Measurements from ENCODE around the gene JDP2.

JDP2 gene

DNA sequence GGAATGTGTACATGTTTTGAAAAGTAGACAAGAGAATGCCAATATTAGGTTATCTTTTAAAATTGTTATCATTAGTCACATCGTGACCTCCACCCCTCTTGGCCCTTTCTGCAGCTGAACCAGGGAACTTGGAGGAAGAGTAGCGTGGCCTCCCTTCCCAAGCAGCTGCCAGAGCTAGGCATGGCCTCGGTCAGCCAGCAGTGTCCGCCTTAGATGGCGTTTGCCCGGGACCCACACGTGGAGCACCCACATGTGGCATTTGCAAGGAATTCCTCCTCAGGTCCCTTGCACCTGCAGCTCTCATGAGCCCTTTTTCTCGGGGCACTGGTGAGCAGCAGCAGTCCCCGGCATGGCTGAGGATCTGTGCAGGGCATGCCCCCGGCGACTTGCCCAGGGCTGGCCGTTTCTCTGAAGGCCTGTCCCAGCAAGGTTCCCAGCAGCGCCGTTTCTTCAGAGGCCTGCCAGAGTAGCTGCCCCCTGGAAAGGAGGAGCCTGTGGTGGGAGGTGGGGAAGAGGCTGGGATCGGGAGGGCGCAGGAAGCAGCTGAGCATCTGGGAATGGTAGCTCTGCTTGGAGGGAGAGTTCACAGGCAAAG is 10.8 kb downstream of the JDP2 start:
- DNase-seq: no peak

DNA sequence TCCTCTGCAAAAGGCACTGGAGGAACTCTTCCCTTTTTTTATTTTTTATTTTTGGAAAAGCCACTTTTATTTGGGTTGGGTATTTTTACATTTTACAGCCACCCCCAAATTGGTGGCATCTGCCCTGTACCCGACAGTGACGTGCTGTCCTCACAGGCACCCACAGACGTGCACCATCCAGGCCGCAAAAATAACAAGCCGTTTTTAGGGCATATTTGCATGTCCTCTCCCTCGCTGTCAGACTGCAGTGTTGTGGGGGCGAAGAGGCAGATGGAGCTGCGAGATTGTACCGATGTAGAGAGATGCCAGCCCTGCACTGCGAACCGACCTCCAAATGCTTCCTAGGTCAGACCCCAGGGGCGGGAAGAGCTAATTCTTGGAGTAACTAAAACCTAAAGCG is 12.2 kb downstream of the JDP2 start:
- no peak for DNase-seq

GRCh38 chr14:75440733-75441477 is 13.1 kb downstream of the JDP2 start:
- no peak for DNase-seq

DNA sequence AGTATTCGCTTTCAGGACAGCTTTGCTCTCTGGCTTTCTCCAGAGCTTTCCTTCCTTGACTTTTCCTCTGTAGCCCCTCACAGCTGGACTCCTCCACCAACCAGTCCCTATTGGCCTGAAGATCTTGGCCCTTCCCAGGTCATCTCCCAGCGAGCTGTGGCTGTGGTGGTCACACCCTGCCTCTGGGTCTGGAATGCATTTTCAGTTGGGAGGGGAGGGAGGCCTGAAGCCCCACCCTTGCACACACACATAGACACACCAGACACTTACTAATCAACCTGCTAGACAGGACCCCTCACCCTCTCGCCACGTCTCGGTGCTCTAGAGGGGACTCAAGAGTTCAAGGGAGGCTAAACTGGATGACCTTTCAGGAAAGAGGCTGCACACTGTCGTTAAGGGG is 13.9 kb downstream of the JDP2 start:
- no peak for DNase-seq

GRCh38 chr14:75442166-75442565 is 14.3 kb downstream of the JDP2 start:
- no peak for DNase-seq

- DNase-seq: no peak
Observed at GRCh38 chr14:75442642-75443041, 14.8 kb downstream of the JDP2 start.

DNA sequence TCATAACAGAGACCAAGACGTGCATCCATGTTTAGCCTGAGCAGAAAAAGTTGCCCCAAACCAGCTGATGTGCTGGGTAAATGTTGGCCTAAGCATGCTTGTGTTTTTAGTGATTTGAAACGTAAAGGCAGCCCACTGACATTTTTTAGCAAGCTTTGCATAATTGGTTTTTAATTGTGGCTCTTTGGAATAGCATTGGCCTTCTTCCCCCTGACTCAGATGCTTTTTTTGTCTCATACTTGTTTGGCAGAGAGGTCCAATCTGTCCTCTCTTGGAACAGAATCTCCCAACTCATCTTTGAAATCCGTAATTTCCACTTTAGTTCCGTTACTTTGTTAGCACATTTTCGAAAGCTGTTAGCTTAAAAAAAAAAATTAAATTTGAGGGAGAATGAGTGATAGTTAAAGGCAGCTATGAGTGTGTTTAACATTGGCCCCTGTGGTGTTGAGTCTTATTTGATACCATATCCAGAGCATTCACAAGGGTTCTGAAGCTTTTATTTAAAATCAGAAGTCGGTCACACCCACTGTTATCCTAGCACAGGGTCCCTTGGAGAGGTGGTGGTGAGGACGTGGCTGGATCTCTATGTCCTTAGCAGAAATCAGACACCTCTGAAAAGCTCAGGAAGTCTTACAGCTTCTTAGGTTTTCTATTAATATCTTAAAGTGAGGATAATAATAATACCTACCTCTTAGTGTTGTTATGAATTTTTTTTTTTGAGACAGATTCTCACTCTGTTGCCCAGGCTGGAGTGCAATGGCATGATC is 15.6 kb downstream of the JDP2 start:
- no peak for DNase-seq

GRCh38 chr14:75445236-75445635 is 17.4 kb downstream of the JDP2 start:
- DNase-seq: no peak

DNA sequence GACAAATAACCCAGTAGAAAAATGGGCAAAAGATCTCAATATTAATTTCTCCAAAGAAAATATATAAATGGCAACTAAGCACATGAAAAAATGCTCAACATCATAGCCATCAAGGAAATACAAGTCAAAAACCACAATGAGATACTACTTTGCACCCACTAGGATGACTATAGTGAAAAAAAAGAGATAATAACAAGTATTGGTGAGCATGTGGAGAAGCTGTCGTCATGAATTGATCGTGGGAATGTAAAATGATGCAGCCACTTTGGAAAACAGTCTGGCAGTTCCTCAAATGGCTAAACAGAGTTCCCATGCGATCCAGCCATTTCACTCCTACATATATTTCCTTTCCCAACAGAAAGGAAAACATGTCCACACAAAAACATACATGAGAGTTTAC is 18.1 kb downstream of the JDP2 start:
- DNase-seq: no peak

- DNase-seq: no peak
Observed at GRCh38 chr14:75446447-75446846, 18.6 kb downstream of the JDP2 start.

DNA sequence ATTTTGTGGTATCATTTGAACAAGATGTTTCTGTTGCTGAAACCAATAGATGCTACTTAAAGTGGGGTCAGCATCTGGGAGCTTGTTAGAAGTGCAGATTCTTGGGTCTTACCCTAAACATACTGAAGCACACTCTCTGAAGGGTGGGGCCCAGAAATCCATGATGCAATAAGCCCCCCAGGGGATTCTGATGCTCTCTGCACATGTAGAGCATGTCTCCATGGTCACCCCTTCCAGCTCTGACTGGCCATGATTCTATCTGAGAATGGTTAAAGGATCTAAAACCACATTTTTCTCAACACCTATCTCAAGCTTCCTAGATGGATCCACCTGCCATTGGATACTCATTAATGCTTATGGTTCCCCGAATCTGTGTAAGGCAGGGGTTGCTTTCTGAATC is 20.4 kb downstream of the JDP2 start:
- DNase-seq: no peak

- no peak for DNase-seq
Observed at GRCh38 chr14:75449036-75449435, 21.2 kb downstream of the JDP2 start.

GRCh38 chr14:75449696-75450095 is 21.9 kb downstream of the JDP2 start:
- no peak for DNase-seq

DNA sequence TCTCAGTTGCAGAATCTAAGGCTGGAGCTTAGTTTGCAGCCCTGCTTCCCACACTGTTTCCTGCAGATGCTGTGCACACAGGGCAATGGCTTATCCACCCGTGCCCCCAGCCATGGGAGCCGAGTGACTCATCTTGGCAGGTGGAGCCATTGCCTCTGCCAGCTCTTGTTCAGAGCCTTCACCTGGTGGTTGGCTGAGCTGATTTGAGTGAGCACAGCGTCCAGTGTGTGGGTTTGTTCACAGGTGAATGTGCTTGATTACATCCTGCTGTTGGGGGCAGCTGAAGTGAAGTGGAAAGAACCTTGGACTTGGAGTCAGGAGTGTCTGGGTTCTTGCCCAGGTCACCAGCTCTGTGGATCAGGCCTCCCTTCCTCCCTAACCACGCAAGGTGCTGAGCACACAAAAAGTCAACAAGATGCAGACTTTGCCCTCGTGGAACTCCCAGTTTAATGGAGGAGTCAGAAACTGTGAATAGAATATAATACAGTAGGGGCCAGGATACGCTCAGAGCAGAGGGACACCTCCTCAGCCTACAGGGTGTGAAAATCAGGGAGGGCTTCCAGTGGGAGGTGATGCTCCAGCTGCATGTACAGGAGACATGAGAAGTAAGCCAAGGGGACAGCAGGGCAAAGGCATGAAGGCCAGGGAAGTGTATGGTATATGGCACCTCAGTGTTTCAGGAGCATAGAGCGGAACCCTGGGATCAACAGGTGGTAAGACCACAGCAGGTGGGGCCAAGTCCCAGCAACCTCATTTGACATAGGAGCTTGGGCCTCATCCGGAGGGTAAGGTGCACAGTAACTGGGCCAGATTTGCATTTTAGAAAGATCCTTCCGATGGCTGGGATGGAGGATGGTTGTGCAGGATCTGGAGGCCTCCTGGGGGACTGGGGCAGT is 22.8 kb downstream of the JDP2 start:
- no peak for DNase-seq

DNA sequence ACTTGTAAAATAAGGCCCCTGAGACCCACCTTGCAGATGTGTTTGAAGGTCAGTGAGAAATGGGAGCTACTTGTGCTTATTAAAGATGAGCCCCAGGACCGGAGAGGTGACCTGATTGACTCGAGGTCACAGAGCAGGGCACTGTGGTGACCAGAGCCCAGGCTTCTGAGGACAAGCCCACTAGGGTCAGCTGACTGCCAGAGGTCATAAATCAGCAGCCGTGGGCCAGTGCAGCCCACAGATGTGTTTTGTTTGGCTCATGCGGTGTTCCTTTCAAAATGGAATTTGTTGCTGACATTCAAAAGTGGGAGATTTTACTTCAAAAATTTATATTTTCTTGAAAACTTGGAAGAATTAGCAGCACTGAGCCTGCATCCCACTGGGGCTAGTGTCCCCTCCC is 24.5 kb downstream of the JDP2 start:
- no peak for DNase-seq

GRCh38 chr14:75452900-75453816 is 25.3 kb downstream of the JDP2 start:
- DNase-seq: no peak

- DNase-seq: no peak
Observed at GRCh38 chr14:75453817-75454434, 26.1 kb downstream of the JDP2 start.

- no peak for DNase-seq
Observed at GRCh38 chr14:75454963-75455546, 27.2 kb downstream of the JDP2 start.

- no peak for DNase-seq
Observed at GRCh38 chr14:75456069-75456996, 28.5 kb downstream of the JDP2 start.

DNA sequence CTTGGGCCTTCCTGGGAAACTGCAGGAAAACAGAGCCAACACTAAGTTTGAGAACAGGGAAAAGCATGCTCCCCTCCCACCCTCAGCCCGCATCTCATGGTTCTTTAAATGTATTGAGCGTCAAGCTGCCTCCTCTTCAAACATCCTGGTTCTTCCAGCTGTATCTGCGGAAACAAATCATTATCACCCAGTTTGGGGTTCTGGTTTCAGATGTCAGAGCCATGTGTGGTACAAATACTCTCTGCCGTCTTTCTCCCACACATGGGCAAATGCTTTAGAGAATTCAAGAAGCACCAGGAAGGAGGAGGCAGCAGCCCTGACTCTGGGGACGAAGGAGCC is 29.1 kb downstream of the JDP2 start:
- no peak for DNase-seq
